Psoas muscle (tissue), 8 donors: ENCODE results near the gene ENDOD1. TPM values are rescaled to one million over a fixed set of nuclear protein-coding genes. Genes with fewer than 3 reads are reported as not detected.

Experiments used
- ATAC-seq, 4 donors: fragments of 200-7000 bp; cut with Tn5 transposase; one replicate each; pipeline ENCODE4 v1.9.1; 2020; ENCODE audit warnings: moderate library complexity in 3 of 4, mild to moderate bottlenecking in 2 of 4
- DNase-seq, 2 donors: peaks; one replicate each; pipeline ENCODE4 v3.0.0-alpha.2; 2020
- H3K27ac ChIP-seq: fragments of 200-600 bp; one replicate; pipeline ENCODE4 v1.8.0; 2022
- H3K27me3 ChIP-seq, 3 donors: fragments of 200-600 bp in 1 of 3; one replicate each; pipeline versions ENCODE4 v1.6.1 to v1.8.0; 2013 to 2022; ENCODE audit warnings: low read length in 2 of 3, mild to moderate bottlenecking in 2 of 3, moderate library complexity in 1 of 3; ENCODE audit not compliant: insufficient read depth in 3 of 3
- H3K36me3 ChIP-seq, 2 donors: fragments of 200-600 bp in 1 of 2; one replicate each; pipeline versions ENCODE4 v1.6.1 to v1.8.0; 2013 to 2022; ENCODE audit warnings: low read depth in 1 of 2, mild to moderate bottlenecking in 1 of 2, moderate library complexity in 1 of 2; ENCODE audit not compliant: insufficient read depth in 1 of 2
- H3K4me1 ChIP-seq: fragments of 200-600 bp; one replicate; pipeline ENCODE4 v1.8.0; 2022
- H3K4me3 ChIP-seq: fragments of 200-600 bp; one replicate; pipeline ENCODE4 v1.8.0; 2022; ENCODE audit warnings: mild to moderate bottlenecking
- H3K9me3 ChIP-seq: fragments of 200-600 bp; one replicate; pipeline ENCODE4 v1.8.0; 2022
- CTCF ChIP-seq: fragments of 200-600 bp; IDR thresholded peaks from one replicate; pipeline ENCODE4 v1.8.0; 2022; ENCODE audit warnings: antibody characterized with exemption
- WGBS, 3 donors: extraction: QIAGEN DNeasy Blood & Tissue Kit; methylation state at CpG; one replicate each; pipeline versions ENCODE4 v1.1.6 to v1.1.7; 2013; 5-methylcytosine and 5-hydroxymethylcytosine counted together
- intact Hi-C, 2 donors: fragments of 100-400 bp; cut with DNase I; formaldehyde crosslinking; loops; one replicate each; pipeline versions ENCODE4 v1.11.0 to v1.14.2; 2022
- polyA plus RNA-seq, 3 donors: library from polyadenylated mRNA; stranded (reverse); fragments of 200-250 nt; gene quantifications; one replicate each; pipeline ENCODE4 v1.2.3, GENCODE V29; 2013
- total RNA-seq, 4 donors: library from RNA; stranded (reverse); fragmentation: NEBNext Ultra II Directional in 2 of 4; extraction: Animal tissue kit (Norgen Biotek cat#: 25700) in 2 of 4; gene quantifications; one replicate each; pipeline versions ENCODE4 v1.2.1 to v1.2.4, GENCODE V29; 2021 to 2023
- donor health status: healthy with polysubstance abuse.
- donor health status: DM: no; HTN: no; CAD: no; lungs with moderate emphysema.
- donor health status: Bipolar disorder and iron deficiency.
- donor health status: healthy.
- donor health status: DM: yes; HTN: yes; CAD: no.
- donor health status: DM: no; HTN: no; CAD: no.
- donor health status: DM: no; HTN: no; CAD: no.
- donor health status: DM: yes; HTN: yes; CAD: no.

Gene ENDOD1
- total and polyA plus RNA-seq, 7 donors: 9.8 to 55.3 (median 29.0) TPM

- no peak overlapping the region for H3K27ac ChIP-seq
- WGBS, 3 donors: 91 to 95% (median 94%) methylated on average over 8 of the region's 8 CpGs
- H3K9me3 ChIP-seq: no peaks in the 10 kb centered on the region
- intact Hi-C loops: no loop called here
- H3K36me3 ChIP-seq: no peaks in the 10 kb centered on the region
- ATAC-seq: no peak
- no peaks in the 10 kb centered on the region for H3K27me3 ChIP-seq
- no peak for DNase-seq
- no peak for TF ChIP-seq CTCF
- no peaks in the 10 kb centered on the region for H3K4me1 ChIP-seq
- H3K4me3 ChIP-seq: no peak overlapping the region
Measured at GRCh38 chr11:95057959-95058358, 31.7 kb upstream of the ENDOD1 start.

GRCh38 chr11:95058621-95059020 lies 31.0 kb upstream of the ENDOD1 start:
- Histone ChIP-seq H3K4me1 (no peaks in the 10 kb centered on the region), H3K36me3 (no peaks in the 10 kb centered on the region), H3K27ac (no peak overlapping the region), H3K9me3 (no peaks in the 10 kb centered on the region), H3K27me3 (no peaks in the 10 kb centered on the region), H3K4me3 (no peak overlapping the region)
- no peak for TF ChIP-seq CTCF
- ATAC-seq (no peak), DNase-seq (no peak)
- WGBS, 3 donors: 84 to 87% (median 84%) methylated on average over 1 of the region's 1 CpG
- intact Hi-C loops: no loop called here

DNA sequence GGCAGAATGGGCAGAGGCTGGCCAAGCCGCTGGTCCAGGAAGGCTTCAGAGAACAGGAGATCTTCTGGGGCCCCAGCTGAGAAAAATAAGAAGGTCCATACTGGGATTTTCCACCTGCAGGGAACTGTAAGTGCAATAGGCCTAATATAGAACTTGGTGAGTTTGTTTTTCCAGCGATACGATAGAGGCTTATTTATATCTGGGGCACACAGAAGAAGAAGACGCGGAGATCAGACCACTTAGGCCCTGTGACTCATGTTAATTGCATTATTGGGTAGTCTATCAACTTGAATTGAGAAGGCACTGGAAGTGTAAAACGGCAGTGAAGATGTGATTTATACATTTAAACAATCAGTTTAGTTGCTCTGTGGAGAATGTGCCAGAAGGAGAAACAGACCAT lies 30.6 kb upstream of the ENDOD1 start:
- Histone ChIP-seq H3K36me3 (no peaks in the 10 kb centered on the region), H3K4me1 (no peaks in the 10 kb centered on the region), H3K27me3 (no peaks in the 10 kb centered on the region), H3K9me3 (no peaks in the 10 kb centered on the region), H3K27ac (no peak overlapping the region), H3K4me3 (no peak overlapping the region)
- no peak for ATAC-seq
- TF ChIP-seq CTCF: no peak
- DNase-seq: no peak
- WGBS, 3 donors: 74 to 82% (median 76%) methylated on average over 6 of the region's 6 CpGs
- intact Hi-C loops: no loop called here

DNA sequence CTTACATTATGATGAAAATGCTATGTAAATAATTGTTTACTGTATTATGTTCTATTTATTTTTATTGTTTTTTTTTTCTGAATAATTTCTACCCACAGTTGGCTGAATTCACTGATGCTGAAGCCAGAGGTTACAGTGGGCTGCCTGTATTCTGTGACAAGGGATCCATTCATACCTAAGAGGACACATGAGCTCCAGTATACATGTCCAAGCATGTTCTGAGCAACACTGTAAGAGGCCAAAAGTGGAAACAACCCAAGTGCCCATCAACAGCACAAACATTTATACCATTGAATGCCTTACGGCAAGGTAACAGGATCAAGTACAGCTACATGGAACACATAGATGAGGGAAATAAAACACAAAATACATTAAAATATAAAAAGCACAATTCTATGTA lies 24.3 kb upstream of the ENDOD1 start:
- Histone ChIP-seq H3K4me3 (no peak overlapping the region), H3K4me1 (peaks cover 12% of the 10 kb centered on the region), H3K27me3 (no peaks in the 10 kb centered on the region), H3K9me3 (no peaks in the 10 kb centered on the region), H3K36me3 (no peaks in the 10 kb centered on the region), H3K27ac (no peak overlapping the region)
- DNase-seq (no peak), ATAC-seq (no peak)
- WGBS, 3 donors: 56 to 93% (median 68%) methylated on average over 1 of the region's 1 CpG
- TF ChIP-seq CTCF: no peak
- intact Hi-C loops: loop anchor here (5.0 to 10.0 kb wide), 7 partner anchors 87 to 699 kb away; partner anchors contain the start of genes CWC15 (in 2 of the 2), KDM4D (in 2 of the 2) and SESN3 (in 1 of the 2)

DNA sequence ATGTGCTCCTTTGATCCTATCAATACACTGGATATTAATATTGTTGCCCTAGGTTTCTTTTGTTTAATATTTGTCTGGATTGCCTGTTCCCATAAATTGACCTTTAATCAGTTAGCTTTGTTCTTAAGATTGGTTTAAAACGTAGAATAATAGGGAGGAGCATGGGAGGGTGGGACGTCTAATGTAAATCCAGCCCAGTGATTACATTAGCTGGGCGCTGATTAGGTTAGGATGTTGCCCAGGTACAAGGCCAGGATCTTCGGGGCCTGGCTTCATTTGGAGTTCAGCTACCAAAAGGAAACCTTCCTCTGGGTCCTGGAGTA lies 23.0 kb upstream of the ENDOD1 start, which contains the start of gene SRSF8:
Gene SRSF8, plus strand, starts transcription at position 204 of the 323 bp plus-strand sequence. CDS start 308 bp downstream, outside the sequence.
- H3K4me1 ChIP-seq: peaks cover 12% of the 10 kb centered on the region
- DNase-seq (no peak), ATAC-seq (no peak)
- H3K27me3 ChIP-seq: no peaks in the 10 kb centered on the region
- H3K36me3 ChIP-seq: no peaks in the 10 kb centered on the region
- TF ChIP-seq CTCF: no peak
- H3K27ac ChIP-seq: peak within 1 kb of the TSS; percentile 93
- 0 to 1% (median 0%) methylated on average over 4 of the region's 4 CpGs for WGBS, 3 donors
- H3K9me3 ChIP-seq: no peaks in the 10 kb centered on the region
- intact Hi-C loops: loop anchor here (1.0 to 10.0 kb wide), 8 partner anchors 85 to 698 kb away; partner anchors contain the start of genes CWC15 (in 2 of the 2), KDM4D (in 2 of the 2) and SESN3 (in 1 of the 2)
- H3K4me3 ChIP-seq: peak within 1 kb of the TSS; percentile 84
